ENCODE data around the gene AFF3. TPM values are rescaled to one million over a fixed set of nuclear protein-coding genes. Genes with fewer than 3 reads are reported as not detected.

The AFF3 gene
- total and polyA plus RNA-seq, 10 of the 15 experiments (the other 5 are each of a cell fraction or from before 2014, with no cell fraction given): 0.26 to 5.5 (median 3.0) TPM

DNA sequence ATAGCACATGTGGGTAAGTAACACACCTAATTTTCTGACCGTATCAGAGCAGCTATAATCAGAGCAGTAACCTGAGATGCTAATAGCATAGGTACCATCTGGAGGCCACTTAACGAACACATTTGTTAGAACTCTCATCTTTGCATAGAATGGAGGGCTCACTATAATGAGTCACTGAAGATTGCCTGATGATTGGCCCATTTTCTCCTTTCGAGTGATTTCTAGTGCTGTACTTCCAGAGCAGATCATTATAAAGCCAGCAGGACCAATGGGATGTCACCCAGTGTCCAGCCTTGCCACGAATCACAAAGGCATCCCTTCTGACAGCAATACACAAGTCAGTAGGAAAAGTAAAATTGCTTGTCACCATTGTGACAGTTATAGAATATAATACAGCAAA lies 570.9 kb downstream of the AFF3 start (continued):
- TF ChIP-seq, protein P1, sequence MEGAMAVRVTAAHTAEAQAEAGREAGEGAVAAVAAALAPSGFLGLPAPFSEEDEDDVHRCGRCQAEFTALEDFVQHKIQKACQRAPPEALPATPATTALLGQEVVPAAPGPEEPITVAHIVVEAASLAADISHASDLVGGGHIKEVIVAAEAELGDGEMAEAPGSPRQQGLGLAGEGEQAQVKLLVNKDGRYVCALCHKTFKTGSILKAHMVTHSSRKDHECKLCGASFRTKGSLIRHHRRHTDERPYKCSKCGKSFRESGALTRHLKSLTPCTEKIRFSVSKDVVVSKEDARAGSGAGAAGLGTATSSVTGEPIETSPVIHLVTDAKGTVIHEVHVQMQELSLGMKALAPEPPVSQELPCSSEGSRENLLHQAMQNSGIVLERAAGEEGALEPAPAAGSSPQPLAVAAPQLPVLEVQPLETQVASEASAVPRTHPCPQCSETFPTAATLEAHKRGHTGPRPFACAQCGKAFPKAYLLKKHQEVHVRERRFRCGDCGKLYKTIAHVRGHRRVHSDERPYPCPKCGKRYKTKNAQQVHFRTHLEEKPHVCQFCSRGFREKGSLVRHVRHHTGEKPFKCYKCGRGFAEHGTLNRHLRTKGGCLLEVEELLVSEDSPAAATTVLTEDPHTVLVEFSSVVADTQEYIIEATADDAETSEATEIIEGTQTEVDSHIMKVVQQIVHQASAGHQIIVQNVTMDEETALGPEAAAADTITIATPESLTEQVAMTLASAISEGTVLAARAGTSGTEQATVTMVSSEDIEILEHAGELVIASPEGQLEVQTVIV (IDR thresholded peaks at IDR 0.05; ENCODE audit: borderline replicate concordance, partially characterized antibody): no peak
- TF ChIP-seq MEF2A (IDR thresholded peaks at IDR 0.05; ENCODE audit: insufficient read depth, low read depth, low read length) (no peak), NFXL1 (IDR thresholded peaks at IDR 0.05; ENCODE audit: borderline replicate concordance) (no peak), EED (IDR thresholded peaks at IDR 0.05; ENCODE audit: low read depth) (no peak)

DNA sequence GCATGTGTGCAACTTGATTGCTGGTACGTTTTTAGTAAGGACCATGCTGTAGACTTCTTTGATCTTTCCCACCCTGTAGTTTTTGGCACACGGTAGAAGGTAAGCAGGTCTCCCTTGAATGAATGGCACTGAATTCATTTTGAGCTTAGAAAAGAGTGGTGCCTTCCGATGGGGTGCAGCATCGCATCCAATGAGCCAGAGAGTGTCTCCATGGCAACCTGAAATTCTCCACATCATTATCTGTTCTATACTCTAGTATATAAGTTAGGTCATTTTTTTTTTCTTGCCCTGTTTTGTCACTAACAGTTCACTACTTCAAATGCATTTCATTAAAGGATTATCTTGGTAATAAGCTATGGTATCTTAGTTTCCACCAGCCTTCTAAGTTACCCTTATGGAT lies 571.4 kb downstream of the AFF3 start:
- CTCF ChIA-PET: interaction anchor here (2.4 kb wide), 1 partner anchor 12 kb away, joined by 15 read pairs; no protein-coding TSS in a partner anchor
- Histone ChIP-seq H3K4me1 (ENCODE audit: control insufficient read depth, insufficient read depth, low read length) (no peaks in the 10 kb centered on the region), H3K27ac (ENCODE audit: control insufficient read depth, insufficient read depth) (no peak overlapping the region), H3K4me3 (no peak overlapping the region), H3K9ac (ENCODE audit: control insufficient read depth, insufficient read depth, low read length) (no peak overlapping the region), H3K79me2 (ENCODE audit: control insufficient read depth, insufficient read depth, low read length) (no peaks in the 10 kb centered on the region), H4K20me1 (ENCODE audit: control insufficient read depth, insufficient read depth) (no peaks in the 10 kb centered on the region), H3K9me3 (replicated peaks; ENCODE audit: control insufficient read depth, insufficient read depth, low read length) (no peaks in the 10 kb centered on the region), H2AFZ (ENCODE audit: control insufficient read depth, low read depth, low read length) (no peak overlapping the region), H3K4me2 (ENCODE audit: control insufficient read depth, insufficient read depth) (no peak overlapping the region), H3K36me3 (ENCODE audit: control insufficient read depth in 2 of 2, insufficient read depth in 2 of 2, low read length in 1 of 2) (no peaks in the 10 kb centered on the region), H3K27me3 (replicated peaks in 1 of 2; ENCODE audit: control insufficient read depth in 2 of 2, insufficient read depth in 2 of 2, low read length in 1 of 2) (no peaks in the 10 kb centered on the region; a peak in 1 of 4 replicates)
- no TSS peak for BruUV-seq (replicated peaks)
- RAD21 ChIA-PET (ENCODE audit: unreplicated experiment): interaction anchor here (2.7 kb wide), 1 partner anchor 11 kb away, joined by 8 read pairs; no protein-coding TSS in a partner anchor
- TF ChIP-seq EED (IDR thresholded peaks at IDR 0.05; ENCODE audit: low read depth) (no peak), EP300 (IDR thresholded peaks at IDR 0.05; ENCODE audit: borderline replicate concordance in 1 of 2, control insufficient read depth in 1 of 2, low read depth in 2 of 2, low read length in 2 of 2) (no peak), ZNF217 (IDR thresholded peaks at IDR 0.05) (no peak), ESRRA (IDR thresholded peaks at IDR 0.05; ENCODE audit: low read length) (no peak), KLF5 (IDR thresholded peaks at IDR 0.05; ENCODE audit: partially characterized antibody) (no peak), SMAD1 (IDR thresholded peaks at IDR 0.05; ENCODE audit: low read depth, partially characterized antibody) (no peak), RUNX3 (IDR thresholded peaks at IDR 0.05; ENCODE audit: low read length) (no peak), SP1 (IDR thresholded peaks at IDR 0.05; ENCODE audit: low read depth, low read length) (no peak), SMAD5 (IDR thresholded peaks at IDR 0.05; ENCODE audit: low read depth) (no peak), POLR2A (IDR thresholded peaks at IDR 0.05; ENCODE audit: low read depth, low read length) (no peak), MEF2B (IDR thresholded peaks at IDR 0.05; ENCODE audit: partially characterized antibody, poor library complexity, severe bottlenecking) (no peak)
- TF ChIP-seq, protein P2, sequence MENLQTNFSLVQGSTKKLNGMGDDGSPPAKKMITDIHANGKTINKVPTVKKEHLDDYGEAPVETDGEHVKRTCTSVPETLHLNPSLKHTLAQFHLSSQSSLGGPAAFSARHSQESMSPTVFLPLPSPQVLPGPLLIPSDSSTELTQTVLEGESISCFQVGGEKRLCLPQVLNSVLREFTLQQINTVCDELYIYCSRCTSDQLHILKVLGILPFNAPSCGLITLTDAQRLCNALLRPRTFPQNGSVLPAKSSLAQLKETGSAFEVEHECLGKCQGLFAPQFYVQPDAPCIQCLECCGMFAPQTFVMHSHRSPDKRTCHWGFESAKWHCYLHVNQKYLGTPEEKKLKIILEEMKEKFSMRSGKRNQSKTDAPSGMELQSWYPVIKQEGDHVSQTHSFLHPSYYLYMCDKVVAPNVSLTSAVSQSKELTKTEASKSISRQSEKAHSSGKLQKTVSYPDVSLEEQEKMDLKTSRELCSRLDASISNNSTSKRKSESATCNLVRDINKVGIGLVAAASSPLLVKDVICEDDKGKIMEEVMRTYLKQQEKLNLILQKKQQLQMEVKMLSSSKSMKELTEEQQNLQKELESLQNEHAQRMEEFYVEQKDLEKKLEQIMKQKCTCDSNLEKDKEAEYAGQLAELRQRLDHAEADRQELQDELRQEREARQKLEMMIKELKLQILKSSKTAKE (IDR thresholded peaks at IDR 0.05; ENCODE audit: low read depth, poor library complexity, severe bottlenecking): no peak
- no peak for FAIRE-seq
- in situ Hi-C loops (cut with MboI) (no loop called here), intact Hi-C loops (cut with micrococcal nuclease; ENCODE audit: unreplicated experiment) (no loop called here)
- POLR2A ChIA-PET: interaction anchor here (0.5 kb wide), 1 partner anchor 1002 kb away, joined by 5 read pairs; no protein-coding TSS in a partner anchor
- no peak for DNase-seq (ENCODE audit: low read depth, low spot score)
- WGBS (ENCODE audit: insufficient coverage, insufficient replicate concordance, low lambda C conversion rate, missing lambda C conversion rate): 50% methylated on average over 4 of the region's 4 CpGs
- SMC1A ChIA-PET (ENCODE audit: uncharacterized antibody, unreplicated experiment): interaction anchor here (0.6 kb wide), 1 partner anchor 979 kb away, joined by 3 read pairs; no protein-coding TSS in a partner anchor
- ATAC-seq: no peak

Measured in GM12878 (cell line).